Measurements from ENCODE around the gene RANBP17.

Gene RANBP17

GRCh38 chr5:171323806-171324632 is 462.2 kb downstream of the RANBP17 start:
- no peaks in the 10 kb centered on the region for H3K9me3 ChIP-seq (ENCODE audit: control insufficient read depth, insufficient read depth, low read length)
- H3K36me3 ChIP-seq (ENCODE audit: insufficient read depth, low read length), result no peaks in the 10 kb centered on the region
- H3K4me1 ChIP-seq (ENCODE audit: insufficient read depth, low read length), result no peaks in the 10 kb centered on the region
- no peak overlapping the region for H3K9ac ChIP-seq (ENCODE audit: low read depth, low read length)

GRCh38 chr5:171330021-171330420 is 468.2 kb downstream of the RANBP17 start:
- Histone ChIP-seq H3K9me3 (ENCODE audit: control insufficient read depth, insufficient read depth, low read length) (no peaks in the 10 kb centered on the region), H3K36me3 (ENCODE audit: insufficient read depth, low read length) (no peaks in the 10 kb centered on the region), H3K4me1 (ENCODE audit: insufficient read depth, low read length) (no peaks in the 10 kb centered on the region), H3K9ac (ENCODE audit: low read depth, low read length) (no peak overlapping the region)

GRCh38 chr5:171335616-171336015 is 473.8 kb downstream of the RANBP17 start:
- no peak overlapping the region for H3K9ac ChIP-seq (ENCODE audit: low read depth, low read length)
- no peaks in the 10 kb centered on the region for H3K4me1 ChIP-seq (ENCODE audit: insufficient read depth, low read length)
- H3K9me3 ChIP-seq (ENCODE audit: control insufficient read depth, insufficient read depth, low read length), result no peaks in the 10 kb centered on the region
- no peaks in the 10 kb centered on the region for H3K36me3 ChIP-seq (ENCODE audit: insufficient read depth, low read length)

- H3K4me1 ChIP-seq (ENCODE audit: insufficient read depth, low read length), result no peaks in the 10 kb centered on the region
- H3K36me3 ChIP-seq (ENCODE audit: insufficient read depth, low read length), result no peaks in the 10 kb centered on the region
- no peaks in the 10 kb centered on the region for H3K9me3 ChIP-seq (ENCODE audit: control insufficient read depth, insufficient read depth, low read length)
- peak overlapping the region; percentile 46; the same call in 1 of the 2 replicates for H3K9ac ChIP-seq (ENCODE audit: low read depth, low read length)
These were observed 474.8 kb downstream of the RANBP17 start for GRCh38 chr5:171336521-171337209.

- Histone ChIP-seq H3K9me3 (ENCODE audit: control insufficient read depth, insufficient read depth, low read length) (no peaks in the 10 kb centered on the region), H3K4me1 (ENCODE audit: insufficient read depth, low read length) (no peaks in the 10 kb centered on the region), H3K9ac (ENCODE audit: low read depth, low read length) (peak overlapping the region; percentile 46; the same call in 1 of the 2 replicates), H3K36me3 (ENCODE audit: insufficient read depth, low read length) (no peaks in the 10 kb centered on the region)
These were observed 475.4 kb downstream of the RANBP17 start for GRCh38 chr5:171337210-171337569.

- H3K4me1 ChIP-seq (ENCODE audit: insufficient read depth, low read length), result no peaks in the 10 kb centered on the region
- H3K9ac ChIP-seq (ENCODE audit: low read depth, low read length), result no peak overlapping the region
- no peaks in the 10 kb centered on the region for H3K36me3 ChIP-seq (ENCODE audit: insufficient read depth, low read length)
- H3K9me3 ChIP-seq (ENCODE audit: control insufficient read depth, insufficient read depth, low read length), result no peaks in the 10 kb centered on the region
These were observed 478.2 kb downstream of the RANBP17 start for GRCh38 chr5:171340042-171340441.

GRCh38 chr5:171340491-171340890 is 478.7 kb downstream of the RANBP17 start:
- Histone ChIP-seq H3K36me3 (ENCODE audit: insufficient read depth, low read length) (no peaks in the 10 kb centered on the region), H3K4me1 (ENCODE audit: insufficient read depth, low read length) (no peaks in the 10 kb centered on the region), H3K9me3 (ENCODE audit: control insufficient read depth, insufficient read depth, low read length) (no peaks in the 10 kb centered on the region), H3K9ac (ENCODE audit: low read depth, low read length) (no peak overlapping the region)

GRCh38 chr5:171342362-171343111 is 480.7 kb downstream of the RANBP17 start:
- no peaks in the 10 kb centered on the region for H3K4me1 ChIP-seq (ENCODE audit: insufficient read depth, low read length)
- no peaks in the 10 kb centered on the region for H3K36me3 ChIP-seq (ENCODE audit: insufficient read depth, low read length)

GRCh38 chr5:171344936-171345608 is 483.3 kb downstream of the RANBP17 start:
- H3K4me1 ChIP-seq (ENCODE audit: insufficient read depth, low read length), result no peaks in the 10 kb centered on the region
- H3K36me3 ChIP-seq (ENCODE audit: insufficient read depth, low read length), result no peaks in the 10 kb centered on the region
- no peaks in the 10 kb centered on the region for H3K9me3 ChIP-seq (ENCODE audit: control insufficient read depth, insufficient read depth, low read length)
- no peak overlapping the region for H3K9ac ChIP-seq (ENCODE audit: low read depth, low read length)

More at GRCh38 chr5:171342362-171343111, 480.7 kb downstream of the RANBP17 start:
- H3K9ac ChIP-seq (ENCODE audit: low read depth, low read length), result no peak overlapping the region
- H3K9me3 ChIP-seq (ENCODE audit: control insufficient read depth, insufficient read depth, low read length), result no peaks in the 10 kb centered on the region
